GM23338 (cell line): ENCODE results near the gene DRGX. TPM values are rescaled to one million over a fixed set of nuclear protein-coding genes. Genes with fewer than 3 reads are reported as not detected.
A peak's percentile ranks its signal among the peaks of the same experiment; 100 is the strongest.

ENCODE experiments used
- ATAC-seq: fragments of 200-7000 bp; cut with Tn5 transposase; 3 replicates; pipeline ENCODE4 v1.9.1; 2020
- DNase-seq: peaks from one replicate; pipeline ENCODE4 v3.0.0-alpha.2; 2015; ENCODE audit warnings: low spot score
- H2AFZ ChIP-seq: fragments of 200-600 bp; sonication (generic); 2 replicates; pipeline ENCODE4 v1.8.0; 2016; ENCODE audit warnings: antibody characterized with exemption, mild to moderate bottlenecking, moderate library complexity
- H3F3A ChIP-seq: fragments of 200-600 bp; sonication (generic); replicated peaks from 2 replicates; pipeline ENCODE4 v1.8.0; 2017; ENCODE audit warnings: antibody characterized with exemption, mixed run types, low read depth
- H3K27ac ChIP-seq: fragments of 200-600 bp; sonication (generic); 2 replicates; pipeline ENCODE4 v1.6.1; 2016; ENCODE audit warnings: low read depth
- H3K27me3 ChIP-seq: fragments of 200-600 bp; sonication (generic); 2 replicates; pipeline ENCODE4 v1.8.0; 2016; ENCODE audit warnings: mild to moderate bottlenecking, mixed run types, moderate library complexity; ENCODE audit not compliant: insufficient read depth
- H3K36me3 ChIP-seq: fragments of 200-600 bp; sonication (generic); 2 replicates; pipeline ENCODE4 v1.8.0; 2016; ENCODE audit warnings: mild to moderate bottlenecking; ENCODE audit not compliant: insufficient read depth
- H3K4me1 ChIP-seq: fragments of 200-600 bp; sonication (generic); 2 replicates; pipeline ENCODE4 v1.8.0; 2016; ENCODE audit warnings: mild to moderate bottlenecking, moderate library complexity; ENCODE audit not compliant: insufficient read depth
- H3K4me2 ChIP-seq: fragments of 200-600 bp; sonication (generic); 2 replicates; pipeline ENCODE4 v1.7.1; 2017; ENCODE audit warnings: mixed run types
- H3K4me3 ChIP-seq: fragments of 200-600 bp; sonication (generic); 2 replicates; pipeline ENCODE4 v1.6.1; 2016; ENCODE audit warnings: mixed run types
- H3K79me2 ChIP-seq: fragments of 200-600 bp; sonication (generic); replicated peaks from 2 replicates; pipeline ENCODE4 v1.8.0; 2017; ENCODE audit warnings: mild to moderate bottlenecking; ENCODE audit not compliant: insufficient read depth
- H3K9me2 ChIP-seq: fragments of 200-600 bp; sonication (generic); 2 replicates; pipeline ENCODE4 v1.8.0; 2017; ENCODE audit not compliant: insufficient read depth
- H4K20me1 ChIP-seq: fragments of 200-600 bp; sonication (generic); replicated peaks from 2 replicates; pipeline ENCODE4 v1.8.0; 2017; ENCODE audit warnings: mild to moderate bottlenecking; ENCODE audit not compliant: insufficient read depth
- H3K27ac Mint-ChIP-seq: 2 replicates; pipeline ENCODE4 v1.8.0; 2020; ENCODE audit warnings: inconsistent platforms, mild to moderate bottlenecking, moderate library complexity, mixed read lengths
- H3K27me3 Mint-ChIP-seq: 3 replicates; pipeline ENCODE4 v1.8.0; 2022; ENCODE audit warnings: low read depth, mild to moderate bottlenecking, moderate library complexity, mixed read lengths, inconsistent platforms; ENCODE audit not compliant: insufficient read depth, poor library complexity
- H3K36me3 Mint-ChIP-seq: 3 replicates; pipeline ENCODE4 v1.8.0; 2021; ENCODE audit warnings: low read depth, mild to moderate bottlenecking, inconsistent platforms, moderate library complexity, mixed read lengths
- H3K4me1 Mint-ChIP-seq: 3 replicates; pipeline ENCODE4 v1.8.0; 2020; ENCODE audit warnings: mild to moderate bottlenecking, inconsistent platforms, mixed read lengths
- H3K4me3 Mint-ChIP-seq: 3 replicates; pipeline ENCODE4 v1.8.0; 2021; ENCODE audit warnings: moderate library complexity, mild to moderate bottlenecking, inconsistent platforms, mixed read lengths
- H3K9me3 Mint-ChIP-seq: 3 replicates; pipeline ENCODE4 v1.8.0; 2020; ENCODE audit warnings: moderate library complexity, mild to moderate bottlenecking, inconsistent platforms, mixed read lengths
- CREB1 ChIP-seq: fragments of 250-450 bp; sonication (Bioruptor Pico); IDR thresholded peaks from 2 replicates; pipeline ENCODE4 v1.5.0; 2020; ENCODE audit warnings: low read depth, mild to moderate bottlenecking, moderate library complexity
- CTCF ChIP-seq, 2 experiments: fragments of 200-600 bp in 1 of 2; sonication (generic) in 1 of 2; conservative IDR thresholded peaks; 2 replicates each; pipeline versions ENCODE4 v1.5.1 to v1.6.1; 2016 to 2017; ENCODE audit warnings: antibody characterized with exemption in 2 of 2, low read depth in 2 of 2, mild to moderate bottlenecking in 2 of 2, moderate library complexity in 1 of 2
- ETS1 ChIP-seq: IDR thresholded peaks from 2 replicates; pipeline ENCODE4 v1.6.1; 2016; ENCODE audit warnings: antibody characterized with exemption
- EZH2 ChIP-seq: fragments of 200-600 bp; sonication (generic); IDR thresholded peaks from one replicate; pipeline ENCODE4 v1.8.0; 2017; ENCODE audit warnings: antibody characterized with exemption, mild to moderate bottlenecking, low read depth; ENCODE audit not compliant: unreplicated experiment
- EZH2phosphoT487 ChIP-seq: fragments of 200-600 bp; sonication (generic); IDR thresholded peaks from one replicate; pipeline ENCODE4 v1.8.1; 2018; ENCODE audit warnings: antibody characterized with exemption; ENCODE audit not compliant: unreplicated experiment
- JUNB ChIP-seq: IDR thresholded peaks from one replicate; pipeline ENCODE4 v1.6.1; 2016; ENCODE audit warnings: antibody characterized with exemption; ENCODE audit not compliant: unreplicated experiment
- NANOG ChIP-seq: IDR thresholded peaks from 2 replicates; pipeline ENCODE4 v1.6.1; 2016; ENCODE audit warnings: antibody characterized with exemption, borderline replicate concordance
- POLR2AphosphoS5 ChIP-seq: IDR thresholded peaks from 2 replicates; pipeline ENCODE4 v1.6.1; 2016; ENCODE audit warnings: antibody characterized with exemption, low read depth
- REST ChIP-seq: IDR thresholded peaks from one replicate; pipeline ENCODE4 v1.6.1; 2018; ENCODE audit warnings: antibody characterized with exemption; ENCODE audit not compliant: unreplicated experiment
- STAT1 ChIP-seq: IDR thresholded peaks from one replicate; pipeline ENCODE4 v1.6.1; 2016; ENCODE audit warnings: antibody characterized with exemption; ENCODE audit not compliant: unreplicated experiment
- ZNF331 ChIP-seq: fragments of 250-450 bp; sonication (Bioruptor Pico); IDR thresholded peaks from 2 replicates; pipeline ENCODE4 v1.5.0; 2020; ENCODE audit warnings: low read depth, mild to moderate bottlenecking, moderate library complexity
- polyA plus RNA-seq: library from polyadenylated mRNA; unstranded; fragments of >200 nt; fragmentation: Nextera tagmentation; extraction: Ambion mirVana; gene quantifications from 2 replicates; pipeline ENCODE4 v1.2.1, GENCODE V29; 2016
- total RNA-seq: library from RNA; depleted of rRNA; stranded (reverse); fragments of >200 nt; shearing (Covaris generic); gene quantifications from 2 replicates; pipeline ENCODE4 v1.2.3, GENCODE V29; 2014
- TF ChIP-seq, protein P1 (sequence below): fragments of 250-450 bp; sonication (Bioruptor Pico); IDR thresholded peaks from 2 replicates; pipeline ENCODE4 v1.5.0; 2020; ENCODE audit warnings: mild to moderate bottlenecking, moderate library complexity

The DRGX gene
- total and polyA plus RNA-seq, 2 experiments from 2014 or later = not detected

DNA sequence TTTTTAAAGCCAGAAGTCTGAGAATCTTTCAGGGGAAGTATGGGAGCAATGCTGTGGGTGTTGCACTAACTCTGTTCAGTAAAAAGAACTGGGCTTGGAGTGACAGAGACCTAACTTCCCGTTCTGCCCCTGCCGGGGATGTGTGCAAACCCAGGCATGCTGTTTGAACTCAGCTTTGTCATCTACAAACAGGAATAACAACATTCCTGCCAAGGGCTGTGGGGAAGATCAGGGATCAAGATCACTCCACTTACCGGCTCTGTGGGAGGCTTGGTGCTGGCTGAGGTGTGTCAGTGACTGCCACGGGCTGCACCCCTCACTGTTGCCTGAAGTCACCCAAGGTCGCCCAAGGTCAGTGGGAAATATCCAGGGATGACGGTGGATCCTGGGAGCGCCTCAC, 23.1 kb upstream of the DRGX start:
- peak; percentile 72 for DNase-seq
- Mint-ChIP-seq H3K4me1 (peaks cover 7% of the 10 kb centered on the region; the same call in 2 of the 3 replicates), H3K4me3 (no peak overlapping the region), H3K27ac (peak overlapping the region; percentile 90), H3K27me3 (peaks cover 2% of the 10 kb centered on the region), H3K9me3 (peaks cover 13% of the 10 kb centered on the region), H3K36me3 (peaks cover 1% of the 10 kb centered on the region; the same call in 1 of the 3 replicates)
- no peak for TF ChIP-seq CREB1 (CRISPR knock-in tag)
- TF ChIP-seq CTCF (conservative IDR thresholded peaks at IDR 0.05; ENCODE audit: low read depth in 2 of 2) = no peak
- TF ChIP-seq NANOG = no peak
- TF ChIP-seq ZNF331 (CRISPR knock-in tag) = no peak
- TF ChIP-seq REST = no peak
- TF ChIP-seq, protein P1, sequence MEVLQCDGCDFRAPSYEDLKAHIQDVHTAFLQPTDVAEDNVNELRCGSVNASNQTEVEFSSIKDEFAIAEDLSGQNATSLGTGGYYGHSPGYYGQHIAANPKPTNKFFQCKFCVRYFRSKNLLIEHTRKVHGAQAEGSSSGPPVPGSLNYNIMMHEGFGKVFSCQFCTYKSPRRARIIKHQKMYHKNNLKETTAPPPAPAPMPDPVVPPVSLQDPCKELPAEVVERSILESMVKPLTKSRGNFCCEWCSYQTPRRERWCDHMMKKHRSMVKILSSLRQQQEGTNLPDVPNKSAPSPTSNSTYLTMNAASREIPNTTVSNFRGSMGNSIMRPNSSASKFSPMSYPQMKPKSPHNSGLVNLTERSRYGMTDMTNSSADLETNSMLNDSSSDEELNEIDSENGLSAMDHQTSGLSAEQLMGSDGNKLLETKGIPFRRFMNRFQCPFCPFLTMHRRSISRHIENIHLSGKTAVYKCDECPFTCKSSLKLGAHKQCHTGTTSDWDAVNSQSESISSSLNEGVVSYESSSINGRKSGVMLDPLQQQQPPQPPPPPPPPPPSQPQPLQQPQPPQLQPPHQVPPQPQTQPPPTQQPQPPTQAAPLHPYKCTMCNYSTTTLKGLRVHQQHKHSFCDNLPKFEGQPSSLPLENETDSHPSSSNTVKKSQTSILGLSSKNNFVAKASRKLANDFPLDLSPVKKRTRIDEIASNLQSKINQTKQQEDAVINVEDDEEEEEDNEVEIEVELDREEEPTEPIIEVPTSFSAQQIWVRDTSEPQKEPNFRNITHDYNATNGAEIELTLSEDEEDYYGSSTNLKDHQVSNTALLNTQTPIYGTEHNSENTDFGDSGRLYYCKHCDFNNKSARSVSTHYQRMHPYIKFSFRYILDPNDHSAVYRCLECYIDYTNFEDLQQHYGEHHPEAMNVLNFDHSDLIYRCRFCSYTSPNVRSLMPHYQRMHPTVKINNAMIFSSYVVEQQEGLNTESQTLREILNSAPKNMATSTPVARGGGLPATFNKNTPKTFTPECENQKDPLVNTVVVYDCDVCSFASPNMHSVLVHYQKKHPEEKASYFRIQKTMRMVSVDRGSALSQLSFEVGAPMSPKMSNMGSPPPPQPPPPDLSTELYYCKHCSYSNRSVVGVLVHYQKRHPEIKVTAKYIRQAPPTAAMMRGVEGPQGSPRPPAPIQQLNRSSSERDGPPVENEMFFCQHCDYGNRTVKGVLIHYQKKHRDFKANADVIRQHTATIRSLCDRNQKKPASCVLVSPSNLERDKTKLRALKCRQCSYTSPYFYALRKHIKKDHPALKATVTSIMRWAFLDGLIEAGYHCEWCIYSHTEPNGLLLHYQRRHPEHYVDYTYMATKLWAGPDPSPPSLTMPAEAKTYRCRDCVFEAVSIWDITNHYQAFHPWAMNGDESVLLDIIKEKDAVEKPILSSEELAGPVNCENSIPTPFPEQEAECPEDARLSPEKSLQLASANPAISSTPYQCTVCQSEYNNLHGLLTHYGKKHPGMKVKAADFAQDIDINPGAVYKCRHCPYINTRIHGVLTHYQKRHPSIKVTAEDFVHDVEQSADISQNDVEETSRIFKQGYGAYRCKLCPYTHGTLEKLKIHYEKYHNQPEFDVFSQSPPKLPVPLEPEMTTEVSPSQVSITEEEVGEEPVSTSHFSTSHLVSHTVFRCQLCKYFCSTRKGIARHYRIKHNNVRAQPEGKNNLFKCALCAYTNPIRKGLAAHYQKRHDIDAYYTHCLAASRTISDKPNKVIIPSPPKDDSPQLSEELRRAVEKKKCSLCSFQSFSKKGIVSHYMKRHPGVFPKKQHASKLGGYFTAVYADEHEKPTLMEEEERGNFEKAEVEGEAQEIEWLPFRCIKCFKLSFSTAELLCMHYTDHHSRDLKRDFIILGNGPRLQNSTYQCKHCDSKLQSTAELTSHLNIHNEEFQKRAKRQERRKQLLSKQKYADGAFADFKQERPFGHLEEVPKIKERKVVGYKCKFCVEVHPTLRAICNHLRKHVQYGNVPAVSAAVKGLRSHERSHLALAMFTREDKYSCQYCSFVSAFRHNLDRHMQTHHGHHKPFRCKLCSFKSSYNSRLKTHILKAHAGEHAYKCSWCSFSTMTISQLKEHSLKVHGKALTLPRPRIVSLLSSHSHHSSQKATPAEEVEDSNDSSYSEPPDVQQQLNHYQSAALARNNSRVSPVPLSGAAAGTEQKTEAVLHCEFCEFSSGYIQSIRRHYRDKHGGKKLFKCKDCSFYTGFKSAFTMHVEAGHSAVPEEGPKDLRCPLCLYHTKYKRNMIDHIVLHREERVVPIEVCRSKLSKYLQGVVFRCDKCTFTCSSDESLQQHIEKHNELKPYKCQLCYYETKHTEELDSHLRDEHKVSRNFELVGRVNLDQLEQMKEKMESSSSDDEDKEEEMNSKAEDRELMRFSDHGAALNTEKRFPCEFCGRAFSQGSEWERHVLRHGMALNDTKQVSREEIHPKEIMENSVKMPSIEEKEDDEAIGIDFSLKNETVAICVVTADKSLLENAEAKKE (CRISPR knock-in tag) = no peak
- TF ChIP-seq ETS1 = no peak
- TF ChIP-seq POLR2AphosphoS5 = no peak
- TF ChIP-seq JUNB = no peak
- TF ChIP-seq STAT1 = no peak
- no peak for TF ChIP-seq EZH2phosphoT487
- no peak for TF ChIP-seq EZH2
- H3K27me3 ChIP-seq = no peaks in the 10 kb centered on the region
- H3K9me2 ChIP-seq = no peaks in the 10 kb centered on the region
- H3K27ac ChIP-seq = no peak overlapping the region
- H2AFZ ChIP-seq = no peak overlapping the region
- peak; percentile 77 for ATAC-seq
- no peaks in the 10 kb centered on the region for H3K79me2 ChIP-seq
- no peak overlapping the region for H3K4me3 ChIP-seq
- H4K20me1 ChIP-seq = no peaks in the 10 kb centered on the region
- H3K4me2 ChIP-seq = no peak overlapping the region
- no peaks in the 10 kb centered on the region for H3F3A ChIP-seq
- no peaks in the 10 kb centered on the region for H3K4me1 ChIP-seq
- H3K36me3 ChIP-seq = no peaks in the 10 kb centered on the region
